GM12864 (cell line): ENCODE results near the gene TMEM121B.

Experiments
- DNase-seq: peaks from one replicate; pipeline ENCODE4 v3.0.0-alpha.2; 2011; ENCODE audit warnings: low read depth
- H3K4me3 ChIP-seq: 2 replicates; pipeline ENCODE4 v1.5.1; 2011; ENCODE audit warnings: mild to moderate bottlenecking, low read depth, low read length, control low read depth
- TF ChIP-seq, protein P1 (sequence below): IDR thresholded peaks from 2 replicates; pipeline ENCODE4 v1.5.1; 2011; ENCODE audit warnings: low read depth, mild to moderate bottlenecking, moderate library complexity, low read length, control low read depth, inconsistent platforms; ENCODE audit errors: missing control alignments

Gene TMEM121B

DNA sequence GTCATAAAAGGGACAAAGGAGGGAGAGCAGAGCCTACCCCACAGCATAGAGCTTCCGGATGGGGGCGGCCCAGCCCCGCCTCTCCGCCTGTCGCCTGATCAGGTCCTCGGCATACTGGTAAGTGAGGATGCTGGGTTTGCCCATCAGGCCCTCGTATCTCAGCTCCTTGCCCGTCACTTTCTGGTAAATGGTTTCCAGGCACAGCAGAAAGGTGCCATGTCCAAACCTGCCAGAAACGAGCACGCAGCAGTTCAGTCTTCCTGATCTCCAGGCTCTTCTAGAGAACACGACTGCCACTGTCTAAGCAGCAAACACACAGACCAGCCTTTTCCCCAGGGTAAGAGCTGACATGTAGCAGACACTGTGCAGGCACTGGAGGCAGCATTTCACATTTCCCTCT lies 17.4 kb upstream of the TMEM121B start:
- TF ChIP-seq, protein P1, sequence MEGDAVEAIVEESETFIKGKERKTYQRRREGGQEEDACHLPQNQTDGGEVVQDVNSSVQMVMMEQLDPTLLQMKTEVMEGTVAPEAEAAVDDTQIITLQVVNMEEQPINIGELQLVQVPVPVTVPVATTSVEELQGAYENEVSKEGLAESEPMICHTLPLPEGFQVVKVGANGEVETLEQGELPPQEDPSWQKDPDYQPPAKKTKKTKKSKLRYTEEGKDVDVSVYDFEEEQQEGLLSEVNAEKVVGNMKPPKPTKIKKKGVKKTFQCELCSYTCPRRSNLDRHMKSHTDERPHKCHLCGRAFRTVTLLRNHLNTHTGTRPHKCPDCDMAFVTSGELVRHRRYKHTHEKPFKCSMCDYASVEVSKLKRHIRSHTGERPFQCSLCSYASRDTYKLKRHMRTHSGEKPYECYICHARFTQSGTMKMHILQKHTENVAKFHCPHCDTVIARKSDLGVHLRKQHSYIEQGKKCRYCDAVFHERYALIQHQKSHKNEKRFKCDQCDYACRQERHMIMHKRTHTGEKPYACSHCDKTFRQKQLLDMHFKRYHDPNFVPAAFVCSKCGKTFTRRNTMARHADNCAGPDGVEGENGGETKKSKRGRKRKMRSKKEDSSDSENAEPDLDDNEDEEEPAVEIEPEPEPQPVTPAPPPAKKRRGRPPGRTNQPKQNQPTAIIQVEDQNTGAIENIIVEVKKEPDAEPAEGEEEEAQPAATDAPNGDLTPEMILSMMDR = no peak
- DNase-seq = no peak
- no peak overlapping the region for H3K4me3 ChIP-seq

GRCh38 chr22:17137861-17138425 lies 16.8 kb upstream of the TMEM121B start:
- TF ChIP-seq, protein P1 = no peak
- no peak for DNase-seq
- no peak overlapping the region for H3K4me3 ChIP-seq

DNA sequence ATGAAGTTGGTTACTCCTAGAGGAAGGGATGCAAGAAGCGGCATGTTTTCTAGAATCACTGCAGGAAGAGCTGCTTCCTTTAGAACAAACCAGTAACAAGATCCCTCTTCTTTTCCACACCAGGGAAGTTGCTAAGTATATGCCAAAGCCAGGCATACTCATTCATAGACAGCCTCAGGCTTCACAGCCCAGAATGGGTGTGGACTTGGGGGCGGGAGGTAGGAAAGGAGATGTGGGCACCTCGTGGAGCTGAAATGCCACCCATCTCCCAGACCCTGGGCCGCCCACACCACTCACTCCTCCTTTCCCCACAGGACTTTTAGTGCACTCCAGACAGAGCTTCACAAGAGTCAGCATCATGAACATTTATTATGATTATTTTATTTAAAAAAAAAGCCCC lies 16.0 kb upstream of the TMEM121B start:
- TF ChIP-seq, protein P1 = no peak
- DNase-seq = no peak
- H3K4me3 ChIP-seq = no peak overlapping the region

DNA sequence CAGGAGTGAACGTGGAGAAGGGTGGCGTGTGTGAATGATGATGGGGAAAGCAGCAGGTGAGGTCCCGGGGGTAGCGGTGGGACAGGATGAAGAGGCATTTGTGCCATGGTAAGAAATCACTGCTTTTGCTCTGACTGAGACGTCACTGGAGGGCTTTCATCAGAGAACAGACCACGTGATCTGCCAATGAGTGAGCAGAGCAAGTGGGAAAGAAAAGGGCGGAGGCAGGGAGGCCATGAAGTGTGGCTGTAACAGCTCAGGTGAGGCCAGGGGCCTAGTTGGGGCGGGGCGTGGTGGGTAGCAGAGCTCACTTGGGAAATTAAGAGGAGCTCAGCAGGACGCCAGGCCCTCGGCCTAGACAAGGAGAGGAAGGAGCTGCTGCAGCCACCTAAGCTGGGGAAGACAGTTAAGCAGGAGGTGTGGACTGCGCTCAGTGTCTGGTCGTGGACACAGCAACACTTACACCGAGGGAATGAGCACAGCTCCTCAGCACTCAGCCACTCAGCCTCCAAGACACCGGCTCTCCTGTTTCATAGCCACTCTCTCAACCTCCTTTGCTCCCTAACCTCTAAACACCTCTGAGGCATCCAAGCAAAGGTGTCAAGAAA lies 14.1 kb upstream of the TMEM121B start:
- TF ChIP-seq, protein P1 = no peak
- H3K4me3 ChIP-seq = no peak overlapping the region
- DNase-seq = no peak

DNA sequence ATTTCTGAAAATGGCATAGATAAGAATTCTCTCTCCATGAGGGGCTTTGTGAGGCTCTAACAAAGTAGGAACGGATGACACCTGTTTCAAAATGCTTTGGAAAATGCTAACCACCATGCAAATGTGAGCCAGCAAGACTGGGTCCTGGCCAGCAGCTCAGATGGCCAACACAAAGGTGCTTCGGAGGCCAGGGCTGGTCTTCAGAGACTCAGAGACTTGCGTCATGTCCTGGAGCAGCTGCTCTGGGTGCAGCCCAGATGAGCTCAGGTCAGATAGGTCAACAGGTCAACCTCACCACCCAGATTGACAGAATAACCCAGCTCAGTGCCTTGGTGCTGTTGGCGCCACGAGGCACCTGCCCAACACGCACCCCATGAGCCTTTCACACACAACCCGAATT lies 12.0 kb upstream of the TMEM121B start:
- H3K4me3 ChIP-seq = no peak overlapping the region
- TF ChIP-seq, protein P1 = no peak
- DNase-seq = no peak

DNA sequence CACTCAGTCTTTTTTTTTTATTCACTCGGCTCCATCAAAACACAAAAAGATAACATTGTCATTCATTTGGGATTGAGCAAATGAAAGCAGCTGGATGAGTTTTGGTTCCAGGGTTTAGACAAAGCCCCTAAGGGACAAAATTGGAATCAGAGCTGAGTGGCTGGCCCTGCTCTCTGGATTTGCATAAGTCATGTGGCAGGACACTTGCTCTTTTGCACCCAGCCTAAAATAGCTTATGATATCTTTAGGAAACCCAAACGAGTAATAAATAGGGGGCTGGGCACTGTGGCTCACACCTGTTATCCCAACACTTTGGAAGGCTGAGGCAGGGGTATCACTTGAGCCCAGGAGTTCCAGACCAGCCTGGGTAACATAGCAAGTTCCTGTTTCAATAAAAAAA lies 11.0 kb upstream of the TMEM121B start:
- DNase-seq = no peak
- no peak overlapping the region for H3K4me3 ChIP-seq
- TF ChIP-seq, protein P1 = no peak

GRCh38 chr22:17131686-17132085 lies 10.5 kb upstream of the TMEM121B start:
- DNase-seq = no peak
- TF ChIP-seq, protein P1 = no peak
- H3K4me3 ChIP-seq = no peak overlapping the region
